HL-60 (cell line): ENCODE data around the gene INO80.

ENCODE experiments used
- POLR2AphosphoS5 ChIP-seq: IDR thresholded peaks from 2 replicates; pipeline ENCODE4 v1.6.1; 2012; ENCODE audit warnings: low read depth
- TF ChIP-seq, protein P1 (sequence below): IDR thresholded peaks from one replicate; pipeline ENCODE4 v1.5.1; 2011; ENCODE audit warnings: low read length, control low read depth, inconsistent platforms; ENCODE audit not compliant: insufficient read depth

DNA sequence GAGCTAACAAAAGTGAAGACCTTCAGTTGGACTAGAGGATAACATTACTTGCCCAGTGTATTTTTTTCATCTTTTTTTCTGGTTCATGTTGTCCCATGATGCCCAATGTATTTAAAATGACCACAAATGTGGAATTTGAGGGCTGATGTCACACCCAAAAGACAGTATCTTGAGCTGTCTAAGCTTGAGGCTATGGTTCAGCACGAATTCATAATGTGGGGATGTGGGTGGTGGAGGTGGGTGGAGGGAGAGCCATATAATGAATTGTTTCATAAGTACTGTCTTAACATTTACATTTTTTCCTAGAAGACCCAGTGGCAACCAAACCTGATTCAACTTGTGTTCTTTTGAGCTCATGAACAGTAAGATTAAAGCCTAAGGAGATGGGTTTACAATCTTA is 125.3 kb downstream of the INO80 start:
- TF ChIP-seq, protein P1, sequence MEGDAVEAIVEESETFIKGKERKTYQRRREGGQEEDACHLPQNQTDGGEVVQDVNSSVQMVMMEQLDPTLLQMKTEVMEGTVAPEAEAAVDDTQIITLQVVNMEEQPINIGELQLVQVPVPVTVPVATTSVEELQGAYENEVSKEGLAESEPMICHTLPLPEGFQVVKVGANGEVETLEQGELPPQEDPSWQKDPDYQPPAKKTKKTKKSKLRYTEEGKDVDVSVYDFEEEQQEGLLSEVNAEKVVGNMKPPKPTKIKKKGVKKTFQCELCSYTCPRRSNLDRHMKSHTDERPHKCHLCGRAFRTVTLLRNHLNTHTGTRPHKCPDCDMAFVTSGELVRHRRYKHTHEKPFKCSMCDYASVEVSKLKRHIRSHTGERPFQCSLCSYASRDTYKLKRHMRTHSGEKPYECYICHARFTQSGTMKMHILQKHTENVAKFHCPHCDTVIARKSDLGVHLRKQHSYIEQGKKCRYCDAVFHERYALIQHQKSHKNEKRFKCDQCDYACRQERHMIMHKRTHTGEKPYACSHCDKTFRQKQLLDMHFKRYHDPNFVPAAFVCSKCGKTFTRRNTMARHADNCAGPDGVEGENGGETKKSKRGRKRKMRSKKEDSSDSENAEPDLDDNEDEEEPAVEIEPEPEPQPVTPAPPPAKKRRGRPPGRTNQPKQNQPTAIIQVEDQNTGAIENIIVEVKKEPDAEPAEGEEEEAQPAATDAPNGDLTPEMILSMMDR: no peak
- TF ChIP-seq POLR2AphosphoS5: no peak
